Upper lobe of left lung (tissue), 6 donors: Measurements from ENCODE around the gene VAV2. TPM values are rescaled to one million over a fixed set of nuclear protein-coding genes. Genes with fewer than 3 reads are reported as not detected.

Experiments used
- ATAC-seq, 2 donors: fragments of 200-7000 bp; cut with Tn5 transposase; one replicate each; pipeline ENCODE4 v1.9.1; 2022; ENCODE audit warnings: mild to moderate bottlenecking in 2 of 2, moderate library complexity in 2 of 2; ENCODE audit not compliant: low FRiP score in 2 of 2
- DNase-seq, 2 donors: peaks; one replicate each; pipeline ENCODE4 v3.0.0-alpha.2; 2019 to 2020
- H3K27ac ChIP-seq, 4 donors: fragments of 200-600 bp; sonication (generic); one replicate each; pipeline ENCODE4 v1.5.1; 2016 to 2019
- H3K27me3 ChIP-seq, 4 donors: fragments of 200-600 bp; sonication (generic); one replicate each; pipeline ENCODE4 v1.5.1; 2017 to 2019
- H3K36me3 ChIP-seq, 4 donors: fragments of 200-600 bp; sonication (generic); one replicate each; pipeline ENCODE4 v1.5.1; 2016 to 2019
- H3K4me1 ChIP-seq, 4 donors: fragments of 200-600 bp; sonication (generic); one replicate each; pipeline ENCODE4 v1.5.1; 2018 to 2019
- H3K4me3 ChIP-seq, 4 donors: fragments of 200-600 bp; sonication (generic); one replicate each; pipeline ENCODE4 v1.5.1; 2017 to 2019; ENCODE audit warnings: mild to moderate bottlenecking in 2 of 4, moderate library complexity in 1 of 4
- H3K9me3 ChIP-seq, 4 donors: fragments of 200-600 bp; sonication (generic); one replicate each; pipeline ENCODE4 v1.5.1; 2018 to 2019
- EP300 ChIP-seq, 4 donors: sonication (generic); formaldehyde crosslinking; IDR thresholded peaks; one replicate each; pipeline ENCODE4 v1.5.1; 2017; ENCODE audit warnings: antibody characterized with exemption in 4 of 4, control low read depth in 2 of 4
- POLR2A ChIP-seq, 4 donors: fragments of 450-650 bp; IDR thresholded peaks; one replicate each; pipeline ENCODE4 v1.5.1; 2016 to 2017; ENCODE audit warnings: antibody characterized with exemption in 4 of 4, mild to moderate bottlenecking in 2 of 4
- POLR2AphosphoS5 ChIP-seq, 2 donors: sonication (generic); formaldehyde crosslinking; IDR thresholded peaks; one replicate each; pipeline ENCODE4 v1.5.1; 2017; ENCODE audit warnings: antibody characterized with exemption in 2 of 2
- WGBS, 2 donors: methylation state at CpG; one replicate each; pipeline ENCODE4 v1.1.5; 2017 to 2018; 5-methylcytosine and 5-hydroxymethylcytosine counted together
- total RNA-seq, 6 donors: library from RNA; depleted of rRNA in 4 of 6; stranded (reverse); fragments of >200 nt in 4 of 6; gene quantifications; one replicate each; pipeline versions ENCODE4 v1.1.0 to v1.2.1, GENCODE V29; 2016 to 2021
- TF ChIP-seq, protein P1 (sequence below), 6 experiments: fragments of 450-650 bp in 4 of 6; fragments of 200-600 bp in 2 of 6; sonication (generic) in 2 of 6; IDR thresholded peaks; one replicate each; pipeline ENCODE4 v1.5.1; 2016 to 2019; ENCODE audit warnings: antibody characterized with exemption in 6 of 6
- donor health status: DM: no; HTN: no; CAD: no; lungs with moderate emphysema.
- donor health status: DM: no; HTN: yes; CAD: no; lungs with severe emphysema.

The VAV2 gene
- total RNA-seq, 6 donors from 2014 or later, result 12.0 to 38.8 (median 22.0) TPM

DNA sequence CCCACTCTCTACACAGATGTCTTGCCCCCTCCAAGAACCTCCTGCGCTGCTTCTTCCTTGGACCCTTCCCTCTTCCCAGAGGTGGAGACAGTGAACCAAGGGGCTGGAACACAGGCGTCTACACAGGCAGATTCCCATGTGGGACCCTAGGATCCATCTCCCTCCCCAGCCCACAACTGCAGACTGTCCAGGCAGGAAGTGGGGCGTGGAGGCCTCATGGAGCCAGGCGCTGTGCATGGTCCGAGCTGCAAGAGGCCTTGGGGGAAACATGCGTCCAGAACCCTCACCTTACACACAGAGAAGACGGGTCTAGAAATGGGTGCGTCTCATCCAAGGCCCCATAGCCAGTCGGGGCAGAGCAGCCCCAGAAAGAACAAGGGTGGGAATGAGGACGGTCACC is 117.5 kb downstream of the VAV2 start:
- H3K4me3 ChIP-seq, result no peak overlapping the region
- no peaks in the 10 kb centered on the region for H3K27me3 ChIP-seq
- peaks cover 14 to 30% (median 25%) of the 10 kb centered on the region in 4 donors for H3K4me1 ChIP-seq
- TF ChIP-seq POLR2A (IDR thresholded peaks at IDR 0.05), result no peak
- TF ChIP-seq POLR2AphosphoS5 (IDR thresholded peaks at IDR 0.05), result no peak
- TF ChIP-seq, protein P1, sequence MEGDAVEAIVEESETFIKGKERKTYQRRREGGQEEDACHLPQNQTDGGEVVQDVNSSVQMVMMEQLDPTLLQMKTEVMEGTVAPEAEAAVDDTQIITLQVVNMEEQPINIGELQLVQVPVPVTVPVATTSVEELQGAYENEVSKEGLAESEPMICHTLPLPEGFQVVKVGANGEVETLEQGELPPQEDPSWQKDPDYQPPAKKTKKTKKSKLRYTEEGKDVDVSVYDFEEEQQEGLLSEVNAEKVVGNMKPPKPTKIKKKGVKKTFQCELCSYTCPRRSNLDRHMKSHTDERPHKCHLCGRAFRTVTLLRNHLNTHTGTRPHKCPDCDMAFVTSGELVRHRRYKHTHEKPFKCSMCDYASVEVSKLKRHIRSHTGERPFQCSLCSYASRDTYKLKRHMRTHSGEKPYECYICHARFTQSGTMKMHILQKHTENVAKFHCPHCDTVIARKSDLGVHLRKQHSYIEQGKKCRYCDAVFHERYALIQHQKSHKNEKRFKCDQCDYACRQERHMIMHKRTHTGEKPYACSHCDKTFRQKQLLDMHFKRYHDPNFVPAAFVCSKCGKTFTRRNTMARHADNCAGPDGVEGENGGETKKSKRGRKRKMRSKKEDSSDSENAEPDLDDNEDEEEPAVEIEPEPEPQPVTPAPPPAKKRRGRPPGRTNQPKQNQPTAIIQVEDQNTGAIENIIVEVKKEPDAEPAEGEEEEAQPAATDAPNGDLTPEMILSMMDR (IDR thresholded peaks at IDR 0.05), result no peak
- TF ChIP-seq EP300 (IDR thresholded peaks at IDR 0.05), result no peak
- 87 to 94% methylated on average over 9 to 10 of the region's 10 CpGs for WGBS, 2 donors
- no peak overlapping the region for H3K27ac ChIP-seq
- DNase-seq (no peak), ATAC-seq (no peak)
- H3K36me3 ChIP-seq, result no peaks in the 10 kb centered on the region
- H3K9me3 ChIP-seq, result no peaks in the 10 kb centered on the region

GRCh38 chr9:133874060-133874657 is 118.0 kb downstream of the VAV2 start:
- TF ChIP-seq, protein P1 (IDR thresholded peaks at IDR 0.05), result no peak
- no peak for TF ChIP-seq EP300 (IDR thresholded peaks at IDR 0.05)
- TF ChIP-seq POLR2AphosphoS5 (IDR thresholded peaks at IDR 0.05), result no peak
- no peak for TF ChIP-seq POLR2A (IDR thresholded peaks at IDR 0.05)
- Histone ChIP-seq H3K9me3 (no peaks in the 10 kb centered on the region), H3K36me3 (no peaks in the 10 kb centered on the region), H3K4me1 (peaks cover 15 to 34% (median 26%) of the 10 kb centered on the region in 4 donors), H3K27me3 (no peaks in the 10 kb centered on the region), H3K27ac (no peak overlapping the region), H3K4me3 (no peak overlapping the region)
- WGBS, 2 donors, result 84% methylated on average over 5 to 14 of the region's 14 CpGs
- DNase-seq (no peak), ATAC-seq (no peak)

DNA sequence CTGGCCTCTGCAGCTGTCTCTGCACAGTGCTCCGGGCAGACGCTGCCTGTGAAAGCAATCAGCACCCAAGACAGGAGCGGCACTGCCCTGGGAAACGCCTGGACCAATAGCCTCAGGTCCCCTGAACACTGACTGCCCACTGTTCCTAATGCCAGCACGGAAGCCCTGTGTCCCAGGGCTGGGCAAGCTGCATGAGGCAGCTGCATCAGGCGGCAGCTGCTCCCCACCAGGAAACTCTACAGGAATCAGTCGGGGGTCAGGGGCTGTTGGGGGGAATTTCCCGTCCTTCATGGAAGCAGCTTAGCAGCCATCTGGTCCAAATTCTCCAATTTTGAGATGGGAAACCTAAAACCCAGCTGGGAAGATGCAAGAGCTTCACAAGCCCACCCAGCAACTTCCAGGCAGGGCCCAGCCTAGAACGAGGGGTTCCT is 118.6 kb downstream of the VAV2 start:
- Histone ChIP-seq H3K9me3 (no peaks in the 10 kb centered on the region), H3K4me1 (peaks cover 15 to 34% (median 26%) of the 10 kb centered on the region in 4 donors), H3K36me3 (no peaks in the 10 kb centered on the region), H3K27ac (peak overlapping the region in 1 of 4 donors; percentile 21), H3K4me3 (no peak overlapping the region), H3K27me3 (no peaks in the 10 kb centered on the region)
- DNase-seq (no peak), ATAC-seq (no peak)
- TF ChIP-seq POLR2A (IDR thresholded peaks at IDR 0.05) (no peak), EP300 (IDR thresholded peaks at IDR 0.05) (no peak), POLR2AphosphoS5 (IDR thresholded peaks at IDR 0.05) (no peak)
- TF ChIP-seq, protein P1 (IDR thresholded peaks at IDR 0.05), result no peak
- 60% methylated on average over 9 of the region's 9 CpGs; no CpG with 5 or more reads in 1 of the 2 donors for WGBS, 2 donors

DNA sequence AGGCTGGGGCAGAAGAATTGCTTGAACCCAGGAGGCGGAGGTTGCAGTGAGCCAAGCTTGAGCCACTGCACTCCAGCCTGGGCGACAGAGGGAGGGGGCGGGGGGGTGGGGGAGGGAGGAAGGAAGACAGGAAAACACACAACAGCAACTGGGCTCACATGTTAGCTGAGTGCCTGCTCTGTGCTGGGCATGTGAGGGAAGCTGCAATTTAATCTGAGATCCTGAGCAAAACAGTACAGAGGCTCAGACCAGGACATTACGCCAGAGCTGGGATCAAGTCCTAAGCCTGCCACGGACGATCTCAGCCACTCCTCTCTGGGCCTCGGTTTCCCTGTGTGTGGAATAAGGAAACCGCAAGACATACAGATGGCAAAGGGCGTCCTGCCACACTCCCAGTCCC is 119.1 kb downstream of the VAV2 start:
- no peaks in the 10 kb centered on the region for H3K27me3 ChIP-seq
- no peak overlapping the region for H3K4me3 ChIP-seq
- H3K9me3 ChIP-seq, result no peaks in the 10 kb centered on the region
- no peak for TF ChIP-seq EP300 (IDR thresholded peaks at IDR 0.05)
- TF ChIP-seq, protein P1 (IDR thresholded peaks at IDR 0.05), result no peak
- no peak for TF ChIP-seq POLR2A (IDR thresholded peaks at IDR 0.05)
- TF ChIP-seq POLR2AphosphoS5 (IDR thresholded peaks at IDR 0.05), result no peak
- no peaks in the 10 kb centered on the region for H3K36me3 ChIP-seq
- no peak overlapping the region for H3K27ac ChIP-seq
- H3K4me1 ChIP-seq, result peaks cover 15 to 34% (median 26%) of the 10 kb centered on the region in 4 donors
- DNase-seq (no peak), ATAC-seq (no peak)
- 72 to 89% methylated on average over 3 to 9 of the region's 9 CpGs for WGBS, 2 donors
